Activated naive CD8-positive, alpha-beta T cell treated with anti-CD3 and anti-CD28 coated beads, Interleukin-2, amount 10 ng/mL, durations not matched to agents 7 days and 5 days (primary cell): ENCODE data around the gene CLCF1. TPM values are rescaled to one million over a fixed set of nuclear protein-coding genes. Genes with fewer than 3 reads are reported as not detected.

ENCODE experiments used
- ATAC-seq: fragments of 150-1000 bp; cut with Tn5 transposase; one replicate; pipeline ENCODE4 v1.10.0; 2021; ENCODE audit warnings: low read depth, moderate library complexity
- POLR2A ChIA-PET: fragments of 350-600 bp; sonication (Branson Sonifier 250); formaldehyde crosslinking; loops from one replicate; lab custom pipeline; 2021; ENCODE audit warnings: antibody characterized with exemption; lab: Charles Lee
- DNase-seq: peaks from one replicate; pipeline ENCODE4 v3.0.0; 2021
- H3K27ac Mint-ChIP-seq: one replicate; pipeline ENCODE4 v1.8.0; 2022; ENCODE audit warnings: mild to moderate bottlenecking, mixed read lengths
- H3K27me3 Mint-ChIP-seq: one replicate; pipeline ENCODE4 v1.8.0; 2022; ENCODE audit warnings: mild to moderate bottlenecking, moderate library complexity, mixed read lengths
- H3K36me3 Mint-ChIP-seq: one replicate; pipeline ENCODE4 v1.8.0; 2021; ENCODE audit warnings: mild to moderate bottlenecking, mixed read lengths
- H3K4me1 Mint-ChIP-seq: one replicate; pipeline ENCODE4 v1.8.0; 2021; ENCODE audit warnings: mixed read lengths
- H3K4me3 Mint-ChIP-seq: one replicate; pipeline ENCODE4 v1.8.0; 2022; ENCODE audit warnings: mild to moderate bottlenecking, moderate library complexity, mixed read lengths
- H3K9me3 Mint-ChIP-seq: one replicate; pipeline ENCODE4 v1.8.0; 2021; ENCODE audit warnings: mixed read lengths
- total RNA-seq, 2 experiments: library from RNA; stranded (reverse); gene quantifications; one replicate each; pipeline ENCODE4 v1.2.3, GENCODE V29; 2021

Gene CLCF1
- total RNA-seq, 2 experiments from 2014 or later = 4.3 to 4.7 TPM

- Mint-ChIP-seq H3K4me3 (peak overlapping the region; percentile 98), H3K36me3 (peaks cover 4% of the 10 kb centered on the region), H3K4me1 (peaks cover 25% of the 10 kb centered on the region), H3K9me3 (no peaks in the 10 kb centered on the region), H3K27me3 (no peaks in the 10 kb centered on the region), H3K27ac (peak overlapping the region; percentile 100)
- DNase-seq = no peak
- POLR2A ChIA-PET = interaction anchor here (0.5 to 4.8 kb wide), 24 partner anchors 8 to 199 kb away, joined by 3 to 42 read pairs (median 9); partner anchors contain the start of genes ANKRD13D, CLCF1, PITPNM1 and PPP1CA
- no peak for ATAC-seq
These were observed 19.0 kb downstream of the CLCF1 start for GRCh38 chr11:67354075-67355022.

GRCh38 chr11:67353317-67354074 lies 19.9 kb downstream of the CLCF1 start, which contains the start of gene POLD4:
Gene POLD4, minus strand, starts transcription at chr11:67353546. Its CDS starts 147 bp downstream, at chr11:67353399.
- Mint-ChIP-seq H3K27ac (peak within 1 kb of the TSS; percentile 100), H3K4me1 (peaks cover 29% of the 10 kb centered on the region), H3K36me3 (peaks cover 4% of the 10 kb centered on the region), H3K4me3 (peak within 1 kb of the TSS; percentile 98), H3K27me3 (no peaks in the 10 kb centered on the region), H3K9me3 (no peaks in the 10 kb centered on the region)
- DNase-seq = peak; percentile 95
- ATAC-seq = peak; percentile 87
- POLR2A ChIA-PET = interaction anchor here (0.5 to 4.8 kb wide), 36 partner anchors 9 to 224 kb away, joined by 3 to 42 read pairs (median 6); partner anchors contain the start of genes AIP, ANKRD13D, CLCF1 and PITPNM1

- peak; percentile 60 for ATAC-seq
- peak overlapping the region; percentile 100 for H3K27ac Mint-ChIP-seq
- no peaks in the 10 kb centered on the region for H3K9me3 Mint-ChIP-seq
- POLR2A ChIA-PET = interaction anchor here (0.6 to 4.8 kb wide), 36 partner anchors 8 to 223 kb away, joined by 3 to 42 read pairs (median 6); partner anchors contain the start of genes AIP, ANKRD13D, CLCF1 and GRK2
- peaks cover 4% of the 10 kb centered on the region for H3K36me3 Mint-ChIP-seq
- H3K4me3 Mint-ChIP-seq = peak overlapping the region; percentile 98
- peaks cover 29% of the 10 kb centered on the region for H3K4me1 Mint-ChIP-seq
- no peaks in the 10 kb centered on the region for H3K27me3 Mint-ChIP-seq
- DNase-seq = no peak
These were observed 20.7 kb downstream of the CLCF1 start for GRCh38 chr11:67352546-67353316.

- H3K27me3 Mint-ChIP-seq = no peaks in the 10 kb centered on the region
- no peaks in the 10 kb centered on the region for H3K9me3 Mint-ChIP-seq
- ATAC-seq (no peak), DNase-seq (peak; percentile 73)
- H3K36me3 Mint-ChIP-seq = peaks cover 4% of the 10 kb centered on the region
- peak overlapping the region; percentile 64 for H3K4me3 Mint-ChIP-seq
- H3K4me1 Mint-ChIP-seq = peaks cover 25% of the 10 kb centered on the region
- peak overlapping the region; percentile 77 for H3K27ac Mint-ChIP-seq
- POLR2A ChIA-PET = interaction anchor here (0.6 to 4.8 kb wide), 14 partner anchors 11 to 270 kb away, joined by 3 to 42 read pairs (median 4); partner anchors contain the start of genes CLCF1, GRK2 and PTPRCAP
These were observed 22.0 kb downstream of the CLCF1 start for GRCh38 chr11:67351275-67352005.

- ATAC-seq (no peak), DNase-seq (no peak)
- POLR2A ChIA-PET = interaction anchor here (0.6 to 1.7 kb wide), 3 partner anchors 15 to 37 kb away, joined by 3 to 6 read pairs (median 6); no protein-coding TSS in a partner anchor
- Mint-ChIP-seq H3K9me3 (no peaks in the 10 kb centered on the region), H3K36me3 (peaks cover 4% of the 10 kb centered on the region), H3K27me3 (no peaks in the 10 kb centered on the region), H3K4me1 (peaks cover 34% of the 10 kb centered on the region), H3K4me3 (no peak overlapping the region), H3K27ac (no peak overlapping the region)
These were observed 23.4 kb downstream of the CLCF1 start for GRCh38 chr11:67349928-67350465.

GRCh38 chr11:67349457-67349856 lies 23.9 kb downstream of the CLCF1 start:
- no peak overlapping the region for H3K27ac Mint-ChIP-seq
- DNase-seq = no peak
- ATAC-seq = no peak
- H3K9me3 Mint-ChIP-seq = no peaks in the 10 kb centered on the region
- H3K4me1 Mint-ChIP-seq = peaks cover 38% of the 10 kb centered on the region
- H3K36me3 Mint-ChIP-seq = peaks cover 4% of the 10 kb centered on the region
- no peak overlapping the region for H3K4me3 Mint-ChIP-seq
- POLR2A ChIA-PET = interaction anchor here (0.6 to 1.7 kb wide), 2 partner anchors 33 kb away, joined by 3 to 6 read pairs; no protein-coding TSS in a partner anchor
- no peaks in the 10 kb centered on the region for H3K27me3 Mint-ChIP-seq

- DNase-seq = no peak
- Mint-ChIP-seq H3K9me3 (no peaks in the 10 kb centered on the region), H3K4me3 (no peak overlapping the region), H3K27ac (no peak overlapping the region), H3K27me3 (no peaks in the 10 kb centered on the region), H3K36me3 (peaks cover 4% of the 10 kb centered on the region), H3K4me1 (peaks cover 39% of the 10 kb centered on the region)
- POLR2A ChIA-PET = interaction anchor here (0.6 to 1.7 kb wide), 2 partner anchors 33 kb away, joined by 3 to 6 read pairs; no protein-coding TSS in a partner anchor
- ATAC-seq = no peak
These were observed 24.4 kb downstream of the CLCF1 start for GRCh38 chr11:67349036-67349435.

- ATAC-seq (no peak), DNase-seq (no peak)
- Mint-ChIP-seq H3K36me3 (peaks cover 4% of the 10 kb centered on the region), H3K9me3 (no peaks in the 10 kb centered on the region), H3K4me1 (peaks cover 36% of the 10 kb centered on the region), H3K4me3 (no peak overlapping the region), H3K27me3 (no peaks in the 10 kb centered on the region), H3K27ac (no peak overlapping the region)
- POLR2A ChIA-PET = no interaction called here
These were observed 25.2 kb downstream of the CLCF1 start for GRCh38 chr11:67347964-67348749.

- no peaks in the 10 kb centered on the region for H3K27me3 Mint-ChIP-seq
- POLR2A ChIA-PET = interaction anchor here (0.6 to 1.1 kb wide), 6 partner anchors 15 to 106 kb away, joined by 3 read pairs; partner anchors contain the start of gene PTPRCAP
- peak overlapping the region; percentile 82 for H3K27ac Mint-ChIP-seq
- ATAC-seq = peak; percentile 57
- peaks cover 29% of the 10 kb centered on the region for H3K4me1 Mint-ChIP-seq
- no peak overlapping the region for H3K4me3 Mint-ChIP-seq
- H3K9me3 Mint-ChIP-seq = no peaks in the 10 kb centered on the region
- no peaks in the 10 kb centered on the region for H3K36me3 Mint-ChIP-seq
- DNase-seq = no peak
These were observed 27.2 kb downstream of the CLCF1 start for GRCh38 chr11:67345920-67346819.

- DNase-seq = no peak
- H3K4me1 Mint-ChIP-seq = peaks cover 26% of the 10 kb centered on the region
These were observed 28.0 kb downstream of the CLCF1 start for GRCh38 chr11:67345247-67345919.

More at GRCh38 chr11:67345247-67345919, 28.0 kb downstream of the CLCF1 start:
- peak; percentile 47 for ATAC-seq
- Mint-ChIP-seq H3K4me3 (no peak overlapping the region), H3K27me3 (no peaks in the 10 kb centered on the region), H3K9me3 (no peaks in the 10 kb centered on the region), H3K27ac (peak overlapping the region; percentile 82), H3K36me3 (no peaks in the 10 kb centered on the region)
- POLR2A ChIA-PET = interaction anchor here (0.6 to 1.9 kb wide), 7 partner anchors 8 to 105 kb away, joined by 3 to 12 read pairs (median 3); partner anchors contain the start of genes POLD4 and PTPRCAP
